ENCODE measurements around the gene RANBP1.
A peak's percentile ranks its signal among the peaks of the same experiment; 100 is the strongest.

Gene RANBP1

DNA sequence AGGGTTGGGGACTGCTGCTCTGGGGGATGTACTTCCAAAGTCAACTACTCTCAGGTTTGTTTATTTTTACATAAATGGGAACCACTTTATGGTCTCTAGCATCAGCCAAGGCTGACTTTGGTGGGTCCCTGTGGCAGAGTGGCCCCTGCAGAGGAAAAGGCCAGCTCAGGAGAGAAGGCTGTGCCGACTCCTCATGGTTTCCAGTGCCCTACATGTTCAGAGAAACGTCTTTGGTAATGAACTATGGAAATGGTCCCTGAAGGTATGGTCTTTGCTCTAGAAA lies 12.7 kb downstream of the RANBP1 start:
- DNase-seq (ENCODE audit: extremely low read depth, low read depth) = no peak
- TF ChIP-seq CTCF (IDR thresholded peaks at IDR 0.05; ENCODE audit: low read depth, low read length) = no peak

DNA sequence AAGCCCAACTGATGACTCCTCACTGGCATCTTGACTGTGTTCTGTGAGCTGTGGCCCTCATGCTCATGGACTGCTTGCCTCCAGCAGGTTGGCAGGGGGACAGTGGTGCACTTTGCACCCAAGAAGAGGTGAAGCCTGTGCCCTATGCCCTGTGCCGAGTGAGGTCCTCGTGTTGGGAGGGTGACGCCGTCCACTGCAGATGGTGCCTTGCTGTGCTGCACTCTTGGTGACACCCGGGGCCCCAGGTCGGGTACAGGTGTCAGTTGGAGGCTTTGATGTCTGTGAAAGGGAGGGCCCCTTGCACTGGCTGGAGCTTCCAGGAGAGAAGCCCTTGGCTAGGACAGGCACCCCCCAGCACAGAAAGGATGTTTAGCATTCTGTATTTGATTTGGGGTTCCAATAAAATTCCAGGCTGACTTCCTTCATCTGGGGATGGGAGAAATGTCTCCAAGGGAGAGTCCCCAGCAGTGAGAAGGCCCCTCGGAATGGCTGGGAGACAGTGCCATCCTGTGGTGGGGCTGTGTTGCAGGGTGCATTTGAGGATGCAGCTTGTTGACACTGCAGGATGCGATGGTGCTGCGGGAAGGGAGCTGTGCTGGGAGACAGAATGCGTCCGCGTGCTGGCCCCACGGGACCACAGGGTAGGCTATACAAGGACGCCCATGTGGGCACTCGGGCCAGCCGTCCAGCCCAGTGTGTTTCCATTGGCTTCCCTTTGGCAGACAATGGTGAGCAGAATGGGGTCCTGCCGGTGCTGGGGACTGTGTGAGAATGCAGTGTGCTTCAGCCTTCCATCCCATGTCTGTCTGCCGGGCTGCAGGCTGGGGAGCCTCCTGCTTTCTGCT lies 13.2 kb downstream of the RANBP1 start:
- peak; percentile 22 for TF ChIP-seq CTCF (IDR thresholded peaks at IDR 0.05; ENCODE audit: low read depth, low read length)
- DNase-seq (ENCODE audit: extremely low read depth, low read depth) = no peak

DNA sequence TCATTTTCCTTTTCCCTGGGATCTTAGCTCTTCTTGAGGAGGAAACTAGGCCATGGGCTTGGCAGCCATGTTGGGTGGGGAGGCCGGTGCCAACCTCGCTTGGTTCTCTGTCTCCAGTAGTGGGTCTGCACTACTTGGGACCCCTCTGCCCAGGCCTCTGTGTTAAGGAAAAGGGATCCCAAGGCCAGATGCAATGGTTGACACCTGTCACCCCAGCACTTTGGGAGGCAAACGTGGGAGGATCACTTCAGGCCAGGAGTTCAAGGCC lies 13.8 kb downstream of the RANBP1 start:
- no peak for DNase-seq (ENCODE audit: extremely low read depth, low read depth)
- TF ChIP-seq CTCF (IDR thresholded peaks at IDR 0.05; ENCODE audit: low read depth, low read length) = no peak

DNA sequence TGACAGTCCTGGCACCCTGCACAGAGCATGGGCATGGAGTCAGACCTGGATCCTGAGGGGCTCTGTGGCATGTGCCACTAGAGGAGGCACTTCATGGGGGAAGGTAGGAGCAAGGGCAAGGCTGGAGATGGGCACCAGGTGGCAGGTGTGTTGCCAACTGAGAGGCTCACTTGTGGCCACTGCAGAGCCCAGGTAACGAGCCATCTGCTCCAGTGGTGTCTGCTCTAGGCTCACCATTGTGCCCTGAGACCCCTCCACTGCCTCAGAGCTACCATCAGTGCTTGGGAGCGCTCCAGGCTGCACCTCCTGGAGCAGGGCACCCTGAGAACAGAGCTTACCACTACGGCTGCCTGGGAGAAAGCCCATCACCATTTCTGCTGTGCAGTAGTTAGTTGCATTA lies 14.4 kb downstream of the RANBP1 start:
- TF ChIP-seq CTCF (IDR thresholded peaks at IDR 0.05; ENCODE audit: low read depth, low read length) = no peak
- DNase-seq (ENCODE audit: extremely low read depth, low read depth) = no peak

GRCh38 chr22:20130731-20131596 lies 15.1 kb downstream of the RANBP1 start:
- TF ChIP-seq CTCF (IDR thresholded peaks at IDR 0.05; ENCODE audit: low read depth, low read length) = no peak
- peak; percentile 49 for DNase-seq (ENCODE audit: extremely low read depth, low read depth)

GRCh38 chr22:20131597-20131858 lies 15.6 kb downstream of the RANBP1 start, which contains the start of gene ZDHHC8:
Gene ZDHHC8, plus strand, starts transcription at chr22:20131804. Its CDS starts 144 bp downstream, at chr22:20131948.
- no peak for DNase-seq (ENCODE audit: extremely low read depth, low read depth)
- TF ChIP-seq CTCF (IDR thresholded peaks at IDR 0.05; ENCODE audit: low read depth, low read length) = no peak

DNA sequence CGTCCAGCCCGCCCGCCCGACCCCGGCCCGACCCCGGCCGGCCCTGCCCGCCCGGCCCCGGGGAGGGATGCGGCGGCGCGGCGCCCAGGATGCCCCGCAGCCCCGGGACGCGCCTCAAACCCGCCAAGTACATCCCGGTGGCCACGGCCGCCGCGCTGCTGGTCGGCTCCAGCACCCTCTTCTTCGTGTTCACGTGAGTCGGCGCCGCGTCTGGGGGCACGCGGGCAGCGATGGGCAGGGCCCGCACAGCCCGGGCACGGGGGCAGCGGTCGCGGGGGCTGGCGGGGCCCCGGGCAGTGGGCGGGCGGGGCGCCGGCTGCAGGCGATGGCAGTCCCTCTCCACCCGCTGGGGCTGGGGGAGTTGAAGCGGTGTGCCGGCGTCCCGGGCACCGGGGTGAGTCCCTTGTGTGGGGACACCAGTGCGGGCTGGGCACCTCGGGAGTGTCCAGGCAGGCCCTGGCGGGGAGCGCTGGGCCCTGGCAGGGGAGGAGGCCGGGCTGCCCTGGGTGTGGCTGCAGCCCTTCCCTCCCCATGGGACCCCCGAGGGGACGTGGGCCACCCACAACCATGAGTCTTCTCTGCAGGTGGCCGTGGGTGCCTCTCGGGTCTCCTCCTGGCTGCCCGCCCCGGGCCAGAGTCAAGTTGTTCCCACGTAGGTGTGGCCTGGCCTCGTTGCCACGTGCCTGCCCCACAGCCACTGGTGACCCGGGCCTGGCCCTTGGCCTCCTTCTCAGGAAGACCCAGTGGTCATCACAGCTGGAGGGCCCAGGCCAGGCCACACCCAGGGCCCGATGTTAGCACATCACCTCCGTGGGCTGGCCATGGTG lies 16.2 kb downstream of the RANBP1 start:
- TF ChIP-seq CTCF (IDR thresholded peaks at IDR 0.05; ENCODE audit: low read depth, low read length) = no peak
- no peak for DNase-seq (ENCODE audit: extremely low read depth, low read depth)
